GM19467 (cell line): ENCODE results near the gene KCNAB1.
"Not testable (repeated sequence)": the region's sequence is repeated elsewhere in the genome, so short reads cannot be mapped to it uniquely, and the experiment has no call there.

Source experiments
- ATAC-seq: cut with Tn5 transposase; IDR thresholded peaks from one replicate; pipeline ENCODE4 v1.9.1; 2021; ENCODE audit warnings: mild to moderate bottlenecking, moderate library complexity; ENCODE audit not compliant: unreplicated experiment

Gene KCNAB1

GRCh38 chr3:156260331-156260730 is 140.0 kb downstream of the KCNAB1 start:
- no peak for ATAC-seq

GRCh38 chr3:156264771-156265170 is 144.4 kb downstream of the KCNAB1 start:
- ATAC-seq, result no peak

- no peak for ATAC-seq
Measured at GRCh38 chr3:156271508-156271907, 151.1 kb downstream of the KCNAB1 start.

GRCh38 chr3:156271995-156272719 is 151.8 kb downstream of the KCNAB1 start:
- ATAC-seq, result no peak

GRCh38 chr3:156273111-156273694 is 152.8 kb downstream of the KCNAB1 start:
- no peak for ATAC-seq

GRCh38 chr3:156274791-156275190 is 154.4 kb downstream of the KCNAB1 start:
- no peak for ATAC-seq

- ATAC-seq, result not testable (repeated sequence)
Measured at GRCh38 chr3:156284637-156285036, 164.3 kb downstream of the KCNAB1 start.

- ATAC-seq, result no peak
Measured at GRCh38 chr3:156285626-156286025, 165.2 kb downstream of the KCNAB1 start.

GRCh38 chr3:156290924-156291271 is 170.5 kb downstream of the KCNAB1 start:
- no peak for ATAC-seq

GRCh38 chr3:156291272-156292123 is 171.1 kb downstream of the KCNAB1 start:
- no peak for ATAC-seq

- ATAC-seq, result no peak
Measured at GRCh38 chr3:156293566-156293965, 173.2 kb downstream of the KCNAB1 start.

- no peak for ATAC-seq
Measured at GRCh38 chr3:156297582-156297981, 177.2 kb downstream of the KCNAB1 start.

- ATAC-seq, result no peak
Measured at GRCh38 chr3:156298014-156298413, 177.6 kb downstream of the KCNAB1 start.

GRCh38 chr3:156298938-156299337 is 178.6 kb downstream of the KCNAB1 start:
- no peak for ATAC-seq

GRCh38 chr3:156299569-156299968 is 179.2 kb downstream of the KCNAB1 start:
- ATAC-seq, result no peak

GRCh38 chr3:156300371-156300770 is 180.0 kb downstream of the KCNAB1 start:
- ATAC-seq, result no peak

- no peak for ATAC-seq
Measured at GRCh38 chr3:156300929-156301840, 180.8 kb downstream of the KCNAB1 start.

- ATAC-seq, result no peak
Measured at GRCh38 chr3:156303001-156303707, 182.8 kb downstream of the KCNAB1 start.

GRCh38 chr3:156304406-156304805 is 184.0 kb downstream of the KCNAB1 start:
- no peak for ATAC-seq

- ATAC-seq, result no peak
Measured at GRCh38 chr3:156305672-156306071, 185.3 kb downstream of the KCNAB1 start.
